Parathyroid adenoma (tissue), 2 donors: ENCODE results near the gene STXBP1.

Source experiments
- H2AFZ ChIP-seq: fragments of 300-600 bp; sonication (generic); one replicate; pipeline ENCODE4 v1.7.0; 2017; ENCODE audit warnings: antibody characterized with exemption, mild to moderate bottlenecking
- H3K27ac ChIP-seq: fragments of 300-600 bp; sonication (generic); one replicate; pipeline ENCODE4 v1.7.0; 2017
- H3K27me3 ChIP-seq: fragments of 300-600 bp; sonication (generic); one replicate; pipeline ENCODE4 v1.7.0; 2017; ENCODE audit warnings: low read length; ENCODE audit not compliant: control insufficient read depth, insufficient read depth
- H3K36me3 ChIP-seq: fragments of 300-600 bp; sonication (generic); one replicate; pipeline ENCODE4 v1.7.0; 2017; ENCODE audit warnings: low read length; ENCODE audit not compliant: control insufficient read depth, insufficient read depth
- H3K4me1 ChIP-seq: fragments of 300-600 bp; sonication (generic); one replicate; pipeline ENCODE4 v1.7.0; 2017; ENCODE audit warnings: control low read depth
- H3K4me2 ChIP-seq: fragments of 300-600 bp; sonication (generic); one replicate; pipeline ENCODE4 v1.7.0; 2017; ENCODE audit warnings: low read length
- H3K4me3 ChIP-seq: fragments of 300-600 bp; sonication (generic); one replicate; pipeline ENCODE4 v1.7.0; 2017; ENCODE audit warnings: low read depth, low read length
- H3K79me2 ChIP-seq: fragments of 300-600 bp; sonication (generic); one replicate; pipeline ENCODE4 v1.7.0; 2017; ENCODE audit warnings: control low read depth
- H3K9ac ChIP-seq: fragments of 300-600 bp; sonication (generic); one replicate; pipeline ENCODE4 v1.7.0; 2017; ENCODE audit warnings: mild to moderate bottlenecking
- H3K9me3 ChIP-seq: fragments of 300-600 bp; sonication (generic); one replicate; pipeline ENCODE4 v1.7.0; 2017; ENCODE audit warnings: low read length; ENCODE audit not compliant: control insufficient read depth
- CTCF ChIP-seq: fragments of 300-600 bp; sonication (generic); IDR thresholded peaks from one replicate; pipeline ENCODE4 v1.7.0; 2017; ENCODE audit warnings: antibody characterized with exemption, mild to moderate bottlenecking
- donor health status: primary hyperparathyroidism.

The STXBP1 gene

GRCh38 chr9:127611899-127612790 lies at the start of gene STXBP1:
Gene STXBP1 (plus strand): TSS chr9:127612277. CDS start chr9:127612404, 127 bp downstream.
- Histone ChIP-seq H3K27me3 (no peaks in the 10 kb centered on the region), H3K4me1 (no peaks in the 10 kb centered on the region), H3K9ac (no peak within 1 kb of the TSS), H2AFZ (peak within 1 kb of the TSS; percentile 72), H3K79me2 (no peaks in the 10 kb centered on the region), H3K9me3 (no peaks in the 10 kb centered on the region), H3K27ac (peak within 1 kb of the TSS; percentile 47), H3K4me3 (peak within 1 kb of the TSS; percentile 63), H3K4me2 (peak within 1 kb of the TSS; percentile 84), H3K36me3 (no peaks in the 10 kb centered on the region)
- no peak for TF ChIP-seq CTCF

GRCh38 chr9:127562279-127562796 lies 49.7 kb upstream of the STXBP1 start:
- Histone ChIP-seq H3K27ac (peak overlapping the region; percentile 40), H2AFZ (no peak overlapping the region), H3K4me2 (peak overlapping the region; percentile 40), H3K4me3 (no peak overlapping the region), H3K79me2 (peaks cover 14% of the 10 kb centered on the region), H3K9ac (no peak overlapping the region), H3K36me3 (no peaks in the 10 kb centered on the region), H3K27me3 (no peaks in the 10 kb centered on the region), H3K9me3 (no peaks in the 10 kb centered on the region), H3K4me1 (peaks cover 37% of the 10 kb centered on the region)
- no peak for TF ChIP-seq CTCF

GRCh38 chr9:127562841-127563401 lies 49.2 kb upstream of the STXBP1 start:
- no peaks in the 10 kb centered on the region for H3K36me3 ChIP-seq
- peaks cover 32% of the 10 kb centered on the region for H3K4me1 ChIP-seq
- H3K9ac ChIP-seq, result no peak overlapping the region
- H3K9me3 ChIP-seq, result no peaks in the 10 kb centered on the region
- no peak overlapping the region for H3K4me2 ChIP-seq
- no peak overlapping the region for H2AFZ ChIP-seq
- no peaks in the 10 kb centered on the region for H3K27me3 ChIP-seq
- H3K27ac ChIP-seq, result peak overlapping the region; percentile 40
- H3K79me2 ChIP-seq, result peaks cover 14% of the 10 kb centered on the region
- H3K4me3 ChIP-seq, result no peak overlapping the region
- TF ChIP-seq CTCF, result no peak

DNA sequence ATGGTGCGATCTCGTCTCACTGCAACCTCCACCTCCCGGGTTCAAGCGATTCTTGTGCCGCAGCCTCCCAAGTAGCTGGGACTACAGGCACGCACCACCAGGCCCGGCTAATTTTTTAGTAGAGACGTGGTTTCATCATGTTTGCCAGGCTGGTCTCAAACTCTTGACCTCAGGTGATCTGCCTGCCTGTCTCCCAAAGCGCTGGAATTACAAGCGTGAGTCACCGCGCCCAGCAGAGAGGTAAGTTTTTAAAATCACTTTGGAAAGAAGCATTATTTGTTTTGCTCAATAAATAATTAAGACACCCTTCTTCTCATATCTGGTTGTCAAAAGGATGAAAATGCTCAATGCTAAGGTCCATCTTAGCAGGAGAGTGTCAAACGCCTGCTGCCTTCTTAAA lies 48.5 kb upstream of the STXBP1 start:
- no peak overlapping the region for H3K27ac ChIP-seq
- H3K4me3 ChIP-seq, result no peak overlapping the region
- H3K9ac ChIP-seq, result no peak overlapping the region
- peaks cover 25% of the 10 kb centered on the region for H3K4me1 ChIP-seq
- no peaks in the 10 kb centered on the region for H3K36me3 ChIP-seq
- no peaks in the 10 kb centered on the region for H3K9me3 ChIP-seq
- no peak for TF ChIP-seq CTCF
- H3K79me2 ChIP-seq, result peaks cover 14% of the 10 kb centered on the region
- H3K4me2 ChIP-seq, result no peak overlapping the region
- no peaks in the 10 kb centered on the region for H3K27me3 ChIP-seq
- H2AFZ ChIP-seq, result no peak overlapping the region
